H1 (cell line): ENCODE results near the gene SLC27A4. TPM values are rescaled to one million over a fixed set of nuclear protein-coding genes. Genes with fewer than 3 reads are reported as not detected.

ENCODE experiments used
- CTCF ChIA-PET: fragments of 300-600 bp; sonication (Branson Sonifier 250); formaldehyde crosslinking; loops from one replicate; lab custom pipeline; 2021; ENCODE audit not compliant: partially characterized antibody; lab: Charles Lee
- POLR2A ChIA-PET: fragments of 300-600 bp; sonication (Branson Sonifier 250); formaldehyde crosslinking; loops from one replicate; lab custom pipeline; 2021; ENCODE audit warnings: inconsistent platforms; ENCODE audit not compliant: partially characterized antibody; lab: Charles Lee
- DNase-seq, 2 experiments: peaks; one replicate each; pipeline versions ENCODE4 v3.0.0 to v3.0.0-alpha.2; 2010 to 2022; ENCODE audit warnings: low spot score in 2 of 2, low read depth in 1 of 2, mixed read lengths in 1 of 2
- FAIRE-seq: peaks from 2 replicates; lab custom pipeline; 2011; peaks lifted over from hg19 to GRCh38; lab: Jason Lieb, UNC
- H2AFZ ChIP-seq: 2 replicates; pipeline ENCODE4 v1.8.1; 2012; ENCODE audit warnings: low read length, inconsistent platforms
- H2AK5ac ChIP-seq: 2 replicates; pipeline ENCODE4 v1.6.1; 2013; ENCODE audit warnings: low read depth, low read length
- H2BK120ac ChIP-seq: replicated peaks from 2 replicates; pipeline ENCODE3; 2013; ENCODE audit warnings: low read depth, low read length, inconsistent platforms
- H2BK12ac ChIP-seq: 2 replicates; pipeline ENCODE4 v1.6.1; 2013; ENCODE audit warnings: low read depth, low read length
- H2BK15ac ChIP-seq: 2 replicates; pipeline ENCODE4 v1.6.1; 2013; ENCODE audit warnings: low read length
- H2BK20ac ChIP-seq: 2 replicates; pipeline ENCODE4 v1.6.1; 2013; ENCODE audit warnings: low read length
- H2BK5ac ChIP-seq: 2 replicates; pipeline ENCODE4 v1.6.1; 2013; ENCODE audit warnings: low read depth, low read length
- H3K14ac ChIP-seq: 2 replicates; pipeline ENCODE4 v1.6.1; 2013; ENCODE audit warnings: inconsistent platforms; ENCODE audit not compliant: insufficient read length
- H3K18ac ChIP-seq: 2 replicates; pipeline ENCODE4 v1.6.1; 2013; ENCODE audit warnings: low read length; ENCODE audit errors: extremely low read depth
- H3K23ac ChIP-seq: 2 replicates; pipeline ENCODE4 v1.6.1; 2013; ENCODE audit warnings: inconsistent platforms; ENCODE audit not compliant: insufficient read length
- H3K23me2 ChIP-seq: 2 replicates; pipeline ENCODE4 v1.6.1; 2013; ENCODE audit warnings: low read depth, low read length
- H3K27ac ChIP-seq: 2 replicates; pipeline ENCODE4 v1.6.1; 2011; ENCODE audit warnings: low read depth, low read length, inconsistent platforms
- H3K27me3 ChIP-seq, 4 experiments: replicated peaks in 1 of 4; 1 replicate in 1 of 4; 2 replicates in 3 of 4; pipeline versions ENCODE4 v1.6.1 to v1.8.1; 2011 to 2013; ENCODE audit warnings: low read length in 3 of 4, mild to moderate bottlenecking in 3 of 4, inconsistent platforms in 2 of 4, mixed read lengths in 2 of 4, moderate library complexity in 1 of 4; ENCODE audit not compliant: control insufficient read depth in 3 of 4, insufficient read depth in 3 of 4; ENCODE audit errors: extremely low read depth in 1 of 4
- H3K36me3 ChIP-seq, 4 experiments: 2 replicates each; pipeline versions ENCODE4 v1.6.1 to v1.8.1; 2011 to 2013; ENCODE audit warnings: mild to moderate bottlenecking in 4 of 4, low read length in 3 of 4, moderate library complexity in 2 of 4, control low read depth in 1 of 4, inconsistent platforms in 1 of 4; ENCODE audit not compliant: insufficient read depth in 4 of 4, control insufficient read depth in 2 of 4
- H3K4ac ChIP-seq: replicated peaks from 2 replicates; pipeline ENCODE3; 2013; ENCODE audit warnings: low read length, low read depth, mixed read lengths, inconsistent platforms; ENCODE audit not compliant: insufficient read length
- H3K4me1 ChIP-seq, 4 experiments: replicated peaks in 1 of 4; 1 replicate in 1 of 4; 2 replicates in 3 of 4; pipeline versions ENCODE4 v1.6.1 to v1.8.1; 2011 to 2013; ENCODE audit warnings: low read length in 3 of 4, inconsistent platforms in 2 of 4, mixed read lengths in 1 of 4; ENCODE audit not compliant: insufficient read depth in 4 of 4, control insufficient read depth in 3 of 4
- H3K4me2 ChIP-seq, 2 experiments: 2 replicates each; pipeline versions ENCODE4 v1.6.1 to v1.8.1; 2011 to 2013; ENCODE audit warnings: low read depth in 2 of 2, low read length in 2 of 2, control low read depth in 1 of 2, inconsistent platforms in 1 of 2, mild to moderate bottlenecking in 1 of 2; ENCODE audit not compliant: insufficient read depth in 1 of 2
- H3K4me3 ChIP-seq, 4 experiments: fragments of 200-600, 300-600 bp in 1 of 4; sonication (generic), shearing (Covaris generic), sonication (Bioruptor Twin) in 1 of 4; 2 replicates each; pipeline versions ENCODE4 v1.5.1 to v1.8.1; 2011 to 2016; ENCODE audit warnings: low read length in 4 of 4, low read depth in 3 of 4, control low read depth in 2 of 4, inconsistent platforms in 2 of 4, mild to moderate bottlenecking in 2 of 4, mixed read lengths in 1 of 4, moderate library complexity in 1 of 4; ENCODE audit not compliant: insufficient read depth in 2 of 4; ENCODE audit errors: extremely low read depth in 1 of 4
- H3K56ac ChIP-seq: replicated peaks from 2 replicates; pipeline ENCODE3; 2013; ENCODE audit warnings: low read depth, mild to moderate bottlenecking, mixed read lengths, low read length, inconsistent platforms; ENCODE audit not compliant: insufficient read length
- H3K79me1 ChIP-seq: 2 replicates; pipeline ENCODE4 v1.6.1; 2013; ENCODE audit warnings: low read depth, low read length, control low read depth
- H3K79me2 ChIP-seq, 2 experiments: 2 replicates each; pipeline versions ENCODE4 v1.6.1 to v1.8.1; 2012 to 2013; ENCODE audit warnings: low read length in 2 of 2, mild to moderate bottlenecking in 2 of 2, inconsistent platforms in 1 of 2; ENCODE audit not compliant: insufficient read depth in 2 of 2, control insufficient read depth in 1 of 2
- H3K9ac ChIP-seq, 4 experiments: replicated peaks in 1 of 4; 1 replicate in 1 of 4; 2 replicates in 3 of 4; pipeline versions ENCODE4 v1.6.1 to v1.8.1; 2011 to 2013; ENCODE audit warnings: low read depth in 3 of 4, low read length in 3 of 4, control low read depth in 2 of 4, mild to moderate bottlenecking in 2 of 4, moderate library complexity in 2 of 4, inconsistent platforms in 1 of 4; ENCODE audit errors: extremely low read depth in 1 of 4
- H3K9me3 ChIP-seq, 2 experiments: 2 replicates each; pipeline versions ENCODE4 v1.6.1 to v1.8.1; 2012 to 2013; ENCODE audit warnings: mild to moderate bottlenecking in 2 of 2, moderate library complexity in 2 of 2, control low read depth in 1 of 2, inconsistent platforms in 1 of 2, low read depth in 1 of 2, low read length in 1 of 2, mixed read lengths in 1 of 2; ENCODE audit not compliant: insufficient read depth in 2 of 2
- H4K20me1 ChIP-seq, 2 experiments: replicated peaks in 1 of 2; 2 replicates each; pipeline versions ENCODE3 to v1.8.1; 2011 to 2013; ENCODE audit warnings: inconsistent platforms in 2 of 2, low read length in 2 of 2, mild to moderate bottlenecking in 1 of 2; ENCODE audit not compliant: insufficient read depth in 2 of 2, control insufficient read depth in 1 of 2
- H4K5ac ChIP-seq: 2 replicates; pipeline ENCODE4 v1.6.1; 2013; ENCODE audit warnings: low read length, low read depth, mixed read lengths, inconsistent platforms; ENCODE audit not compliant: insufficient read length
- H4K8ac ChIP-seq: 2 replicates; pipeline ENCODE4 v1.8.0; 2013; ENCODE audit warnings: mild to moderate bottlenecking, moderate library complexity, low read length, inconsistent platforms; ENCODE audit not compliant: insufficient read depth; ENCODE audit errors: extremely low read depth
- H4K91ac ChIP-seq: replicated peaks from 2 replicates; pipeline ENCODE3; 2013; ENCODE audit warnings: low read length, mixed read lengths, inconsistent platforms; ENCODE audit not compliant: insufficient read length
- ATF3 ChIP-seq: IDR thresholded peaks from 2 replicates; pipeline ENCODE4 v1.6.1; 2011; ENCODE audit warnings: low read depth, mild to moderate bottlenecking, low read length; ENCODE audit not compliant: insufficient read depth
- JUND ChIP-seq: IDR thresholded peaks from 2 replicates; pipeline ENCODE4 v1.6.1; 2011; ENCODE audit warnings: mild to moderate bottlenecking, improper control_type of control experiment, low read length
- TEAD4 ChIP-seq: IDR thresholded peaks from 2 replicates; pipeline ENCODE4 v1.6.1; 2012; ENCODE audit warnings: low read depth, low read length, inconsistent platforms, mixed read lengths
- WGBS, 2 experiments: shearing (Covaris generic) in 1 of 2; methylation state at CpG; one replicate each; pipeline versions ENCODE4 v1.1.6 to v1.1.7; 2013 to 2015; ENCODE audit warnings: low lambda C conversion rate in 2 of 2, mixed read lengths in 2 of 2, inconsistent platforms in 1 of 2, low coverage in 1 of 2, missing lambda C conversion rate in 1 of 2; ENCODE audit not compliant: insufficient replicate concordance in 2 of 2, insufficient coverage in 1 of 2, insufficient read length in 1 of 2; ENCODE audit errors: extremely low coverage in 1 of 2, missing lambda C conversion rate in 1 of 2; 5-methylcytosine and 5-hydroxymethylcytosine counted together
- polyA plus RNA-seq, 7 experiments: library from polyadenylated mRNA; depleted of rRNA in 3 of 7; stranded (reverse) in 5 of 7; unstranded in 2 of 7; fragments of >200 nt in 5 of 7; fragments of 200-250 nt in 2 of 7; gene quantifications; 1 replicate in 5 of 7; 2 replicates in 1 of 7; 4 replicates in 1 of 7; pipeline versions ENCODE4 v1.2.1 to v1.2.3, GENCODE V29; 2011 to 2013; ENCODE audit warnings: missing spikeins in 2 of 7, mixed read lengths in 2 of 7
- total RNA-seq: library from RNA; stranded (reverse); fragmentation: NEBNext Ultra II Directional; extraction: Animal tissue kit (Norgen Biotek cat#: 25700); gene quantifications from 2 replicates; pipeline ENCODE4 v1.2.1, GENCODE V29; 2021

Gene SLC27A4
- total and polyA plus RNA-seq, 2 of the 8 experiments (the other 6 are each of a cell fraction or from before 2014, with no cell fraction given) = 14.9 to 20.5 TPM

GRCh38 chr9:128310461-128310860 lies 29.9 kb upstream of the SLC27A4 start:
- peaks cover 17 to 42% (median 36%) of the 10 kb centered on the region in 4 experiments for H3K36me3 ChIP-seq
- TF ChIP-seq ATF3 = no peak
- TF ChIP-seq TEAD4 = no peak
- no peak for TF ChIP-seq JUND

More at GRCh38 chr9:128310461-128310860, 29.9 kb upstream of the SLC27A4 start:
- ChIA-PET CTCF (interaction anchor here (0.6 to 4.0 kb wide), 8 partner anchors 10 to 128 kb away, joined by 3 to 21 read pairs (median 4); no protein-coding TSS in a partner anchor), POLR2A (interaction anchor here (0.9 to 2.3 kb wide), 4 partner anchors 9 to 22 kb away, joined by 3 to 11 read pairs (median 4); partner anchors contain the start of gene TRUB2)
- Histone ChIP-seq H3K27me3 (no peaks in the 10 kb centered on the region), H3K4ac (no peak overlapping the region), H2AFZ (no peak overlapping the region), H2BK5ac (no peak overlapping the region), H2BK15ac (no peak overlapping the region), H3K56ac (no peak overlapping the region), H3K27ac (no peak overlapping the region), H3K23ac (no peak overlapping the region), H3K79me2 (no peaks in the 10 kb centered on the region), H3K14ac (no peak overlapping the region), H4K20me1 (peaks cover 0 to 2% of the 10 kb centered on the region in 2 experiments), H2BK12ac (no peak overlapping the region), H3K4me1 (no peaks in the 10 kb centered on the region), H4K5ac (no peak overlapping the region), H4K8ac (no peak overlapping the region), H3K79me1 (no peaks in the 10 kb centered on the region), H3K9me3 (no peaks in the 10 kb centered on the region), H3K4me3 (no peak overlapping the region), H3K9ac (no peak overlapping the region), H2BK20ac (no peak overlapping the region), H4K91ac (no peak overlapping the region), H2AK5ac (no peak overlapping the region), H3K4me2 (no peak overlapping the region), H3K18ac (no peak overlapping the region), H3K23me2 (no peaks in the 10 kb centered on the region), H2BK120ac (no peak overlapping the region)
- FAIRE-seq = no peak
- no peak for DNase-seq
- WGBS, 2 experiments = 94% methylated on average over 10 of the region's 10 CpGs; no CpG with 5 or more reads in 1 of the 2 experiments
